Small intestine (tissue), 7 donors: Measurements from ENCODE around the gene CIRBP. TPM values are rescaled to one million over a fixed set of nuclear protein-coding genes. Genes with fewer than 3 reads are reported as not detected.

Source experiments
- DNase-seq, 2 donors: peaks; one replicate each; pipeline versions ENCODE4 v3.0.0 to v3.0.0-alpha.2; 2013
- FAIRE-seq: peaks from 2 replicates; lab custom pipeline; 2012; peaks lifted over from hg19 to GRCh38; lab: Jason Lieb, UNC
- H3K27ac ChIP-seq, 3 donors: one replicate each; pipeline ENCODE4 v1.5.1; 2013; ENCODE audit warnings: low read length in 2 of 3, mild to moderate bottlenecking in 2 of 3, control low read depth in 1 of 3, inconsistent platforms in 1 of 3, low read depth in 1 of 3, moderate library complexity in 1 of 3
- H3K27me3 ChIP-seq, 3 donors: one replicate each; pipeline ENCODE4 v1.6.1; 2013; ENCODE audit warnings: low read length in 3 of 3, inconsistent platforms in 1 of 3; ENCODE audit not compliant: control insufficient read depth in 3 of 3, insufficient read depth in 3 of 3
- H3K36me3 ChIP-seq, 3 donors: one replicate each; pipeline ENCODE4 v1.6.1; 2013; ENCODE audit warnings: low read length in 3 of 3, inconsistent platforms in 1 of 3, low read depth in 1 of 3, mild to moderate bottlenecking in 1 of 3, moderate library complexity in 1 of 3; ENCODE audit not compliant: control insufficient read depth in 3 of 3, insufficient read depth in 2 of 3
- H3K4me1 ChIP-seq, 3 donors: one replicate each; pipeline ENCODE4 v1.6.1; 2013; ENCODE audit warnings: low read length in 2 of 3, inconsistent platforms in 1 of 3, low read depth in 1 of 3, mild to moderate bottlenecking in 1 of 3, moderate library complexity in 1 of 3; ENCODE audit not compliant: control insufficient read depth in 3 of 3, insufficient read depth in 2 of 3
- H3K4me3 ChIP-seq, 3 donors: one replicate each; pipeline ENCODE4 v1.5.1; 2013; ENCODE audit warnings: low read length in 3 of 3, control low read depth in 1 of 3, inconsistent platforms in 1 of 3, low read depth in 1 of 3, mild to moderate bottlenecking in 1 of 3, moderate library complexity in 1 of 3
- H3K9me3 ChIP-seq, 2 donors: one replicate each; pipeline ENCODE4 v1.6.1; 2013; ENCODE audit warnings: low read depth in 1 of 2, low read length in 1 of 2; ENCODE audit not compliant: control insufficient read depth in 2 of 2, insufficient read depth in 1 of 2
- WGBS, 3 donors: extraction: QIAGEN DNeasy Blood & Tissue Kit; methylation state at CpG; one replicate each; pipeline ENCODE4 v1.1.7; 2013; 5-methylcytosine and 5-hydroxymethylcytosine counted together
- polyA plus RNA-seq, 4 donors: library from polyadenylated mRNA; stranded (reverse) in 3 of 4; unstranded in 1 of 4; fragments of 200-250 nt in 3 of 4; fragments of 120-200 nt in 1 of 4; gene quantifications; one replicate each; pipeline versions ENCODE4 v1.2.1 to v1.2.3, GENCODE V29; 2013
- donor health status: healthy with polysubstance abuse.
- donor health status: control.
- donor health status: control.
- donor health status: Bipolar disorder and iron deficiency.
- donor health status: healthy.

CIRBP gene
- polyA plus RNA-seq, 4 donors, result 250 to 543 (median 373) TPM

DNA sequence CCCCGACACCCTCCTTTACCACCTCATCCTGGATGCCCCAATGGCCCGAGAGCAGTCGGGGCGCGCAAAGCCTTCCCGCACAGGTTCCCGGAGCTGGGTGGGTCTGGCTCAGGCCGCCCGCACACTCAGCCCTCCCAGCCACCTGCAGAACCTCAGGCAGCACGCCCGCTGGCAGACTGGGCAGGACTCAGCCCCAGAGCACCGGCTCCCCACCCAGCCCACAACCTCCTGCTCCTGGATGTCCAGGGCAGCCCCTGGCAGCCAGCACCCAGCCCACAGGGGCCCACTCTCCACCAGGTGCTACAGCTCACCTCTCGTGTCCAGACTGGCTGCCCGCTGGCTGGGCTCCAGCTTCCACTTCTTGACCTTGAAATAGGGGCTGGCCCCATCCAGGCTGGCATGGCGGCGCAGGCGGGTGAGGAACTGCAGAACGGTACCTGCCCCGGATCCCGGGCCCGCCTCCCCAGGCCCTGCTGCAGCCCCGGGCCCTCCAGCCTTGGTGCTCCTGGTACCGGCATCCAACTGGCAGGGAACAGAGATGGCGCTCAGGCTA lies 35.9 kb upstream of the CIRBP start:
- FAIRE-seq, result no peak
- Histone ChIP-seq H3K27me3 (peaks cover 5 to 20% (median 6%) of the 10 kb centered on the region in 3 donors), H3K9me3 (no peaks in the 10 kb centered on the region), H3K4me3 (no peak overlapping the region), H3K4me1 (peaks cover 0 to 32% (median 2%) of the 10 kb centered on the region in 3 donors), H3K36me3 (peaks cover 0 to 20% (median 0%) of the 10 kb centered on the region in 3 donors), H3K27ac (no peak overlapping the region)
- no peak for DNase-seq
- 33 to 75% (median 35%) methylated on average over 20 to 24 of the region's 24 CpGs for WGBS, 3 donors

DNA sequence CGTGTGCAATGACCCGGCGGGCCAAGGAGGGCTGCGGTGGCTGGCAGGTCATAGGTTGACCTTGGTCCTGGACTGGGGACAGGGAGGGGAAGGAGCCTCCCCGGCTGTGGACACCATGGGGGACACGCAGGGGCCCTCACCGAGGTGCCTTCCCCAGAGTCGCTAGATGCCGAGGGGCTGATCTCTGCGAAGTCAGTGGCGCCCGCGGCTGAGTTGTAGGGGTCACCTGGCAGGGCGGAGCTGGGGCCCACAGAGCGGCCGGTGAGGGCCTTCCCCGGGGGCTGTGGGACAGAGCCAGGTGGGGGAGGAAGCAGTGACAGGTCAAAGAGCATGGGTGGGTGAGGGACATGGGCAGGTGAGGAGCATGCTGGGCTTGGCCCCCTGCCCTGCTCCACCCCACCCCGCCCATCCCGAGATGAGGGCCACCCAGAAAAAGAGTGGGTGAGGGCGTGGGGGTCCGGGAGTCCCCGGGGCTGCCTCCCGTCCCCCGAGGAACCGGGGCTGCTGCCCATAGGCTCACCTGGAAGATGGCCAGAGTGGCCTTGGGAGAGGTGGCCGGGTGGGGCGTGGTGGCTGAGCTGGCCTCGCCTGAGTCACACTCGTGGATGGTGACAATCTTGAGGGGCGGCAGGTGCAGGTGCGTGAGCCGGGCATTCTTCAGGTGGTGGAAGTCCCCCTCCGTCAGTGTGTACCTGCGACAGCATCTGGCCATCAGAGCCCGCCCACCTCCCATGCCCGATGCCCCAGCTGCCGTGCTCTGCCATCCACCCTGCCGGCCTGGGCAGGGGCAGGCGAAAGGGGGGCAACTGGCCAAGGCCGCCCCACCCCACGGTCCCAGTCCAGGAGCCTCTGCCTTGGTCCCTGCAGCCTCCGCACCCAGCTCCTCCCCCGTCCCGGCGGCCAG lies 34.8 kb upstream of the CIRBP start:
- peaks cover 0 to 19% (median 0%) of the 10 kb centered on the region in 3 donors for H3K36me3 ChIP-seq
- H3K27me3 ChIP-seq, result peaks cover 5 to 23% (median 6%) of the 10 kb centered on the region in 3 donors
- no peak for DNase-seq
- H3K27ac ChIP-seq, result no peak overlapping the region
- FAIRE-seq, result no peak
- peaks cover 0 to 33% (median 3%) of the 10 kb centered on the region in 3 donors for H3K4me1 ChIP-seq
- no peaks in the 10 kb centered on the region for H3K9me3 ChIP-seq
- no peak overlapping the region for H3K4me3 ChIP-seq
- WGBS, 3 donors, result 27 to 81% (median 44%) methylated on average over 36 to 45 of the region's 45 CpGs

DNA sequence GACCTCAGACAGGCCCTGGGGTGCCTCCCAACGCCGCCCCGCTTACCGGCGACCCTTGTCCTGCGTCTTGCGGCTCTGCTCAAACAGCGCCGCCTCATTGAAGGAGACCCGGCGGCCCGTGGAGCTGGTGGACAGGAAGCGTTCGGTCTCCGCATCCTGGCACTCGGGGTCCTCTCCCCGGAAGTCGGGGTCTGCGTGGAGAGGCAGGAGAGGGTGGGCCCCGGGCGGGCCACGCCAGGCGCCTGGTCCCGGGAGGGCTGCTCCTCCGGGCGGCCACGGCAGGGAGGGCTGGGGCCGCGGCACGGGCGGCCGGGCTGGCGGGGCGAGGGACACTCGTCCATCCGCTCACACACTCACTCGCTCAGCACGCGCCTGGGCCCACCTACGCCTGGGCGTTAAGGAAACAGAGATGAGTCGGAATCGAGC lies 34.2 kb upstream of the CIRBP start:
- H3K4me1 ChIP-seq, result peaks cover 0 to 37% (median 3%) of the 10 kb centered on the region in 3 donors
- FAIRE-seq, result no peak

DNA sequence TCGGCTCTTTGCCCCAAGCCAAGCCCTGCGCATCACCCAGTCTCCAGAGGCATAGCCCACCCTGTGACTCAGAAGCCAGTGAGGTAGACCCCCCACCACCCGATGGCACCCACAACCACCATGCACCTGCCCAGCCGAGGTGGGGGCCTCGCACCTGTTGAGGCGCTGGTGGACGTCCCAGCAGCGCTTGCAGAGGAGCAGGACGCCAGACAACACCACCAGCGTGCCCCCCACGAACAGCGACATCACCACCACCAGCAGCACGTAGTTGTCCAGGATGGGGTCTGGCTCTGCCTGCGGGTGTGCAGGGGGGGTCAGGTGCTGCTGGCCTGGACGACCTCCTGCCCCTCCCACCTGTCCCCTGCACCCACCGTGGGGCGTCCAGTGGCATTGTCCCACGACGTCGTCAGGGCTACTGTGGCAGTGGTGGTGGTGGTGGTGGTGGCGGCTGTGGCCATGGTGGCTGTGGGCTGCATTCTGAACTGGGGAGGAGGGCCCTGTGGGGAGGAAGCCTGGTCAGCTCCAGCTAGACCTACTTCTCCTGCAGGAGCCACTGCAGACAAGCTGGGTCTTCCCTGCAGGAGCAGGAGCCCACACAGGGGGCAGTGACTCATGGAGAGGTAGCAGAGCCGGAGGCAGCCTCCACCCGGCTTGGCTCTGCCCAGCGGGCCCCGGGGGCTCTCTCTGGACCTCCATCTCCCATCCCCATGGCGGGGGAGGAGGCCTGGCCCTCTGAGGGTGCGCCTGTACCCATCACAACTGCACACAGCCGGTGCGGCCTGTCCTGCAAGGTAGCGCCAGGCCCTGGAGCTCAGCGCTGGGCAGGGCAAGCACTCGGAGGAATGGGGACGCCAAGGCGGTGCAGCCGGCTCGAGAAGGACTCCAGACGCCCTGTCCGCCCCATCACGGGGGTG lies 33.2 kb upstream of the CIRBP start:
- DNase-seq (no peak), FAIRE-seq (no peak)
- peaks cover 1 to 37% (median 3%) of the 10 kb centered on the region in 3 donors for H3K4me1 ChIP-seq

More for the DNA sequence above, 34.2 kb upstream of the CIRBP start:
- H3K9me3 ChIP-seq, result no peaks in the 10 kb centered on the region
- peaks cover 0 to 19% (median 0%) of the 10 kb centered on the region in 3 donors for H3K36me3 ChIP-seq
- H3K27me3 ChIP-seq, result peaks cover 5 to 23% (median 6%) of the 10 kb centered on the region in 3 donors
- no peak for DNase-seq
- WGBS, 3 donors, result 52 to 87% (median 60%) methylated on average over 43 of the region's 43 CpGs
- H3K27ac ChIP-seq, result no peak overlapping the region
- no peak overlapping the region for H3K4me3 ChIP-seq

DNA sequence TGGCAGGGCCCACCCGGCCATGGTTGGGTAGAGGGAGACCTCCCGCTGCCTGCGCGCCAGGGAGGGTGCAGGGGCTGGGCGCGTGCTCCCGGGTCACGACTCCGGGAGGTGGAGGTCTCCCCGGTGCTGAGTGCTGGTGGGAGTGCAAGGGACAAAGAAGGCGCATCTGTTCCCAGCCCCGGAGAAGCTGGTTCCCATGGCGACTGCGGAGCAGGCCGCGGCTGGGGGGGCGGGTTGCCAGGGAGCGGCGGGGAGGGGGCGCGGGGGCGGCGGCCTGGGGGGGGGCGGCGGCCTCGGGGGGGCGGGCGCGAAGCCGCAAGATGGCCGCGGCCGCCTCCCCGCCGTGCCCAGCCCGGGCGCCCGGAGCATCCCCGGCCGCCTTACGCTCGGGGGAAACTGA lies 32.6 kb upstream of the CIRBP start:
- FAIRE-seq (no peak), DNase-seq (no peak)
- peaks cover 3 to 38% (median 3%) of the 10 kb centered on the region in 3 donors for H3K4me1 ChIP-seq
- H3K36me3 ChIP-seq, result peaks cover 0 to 19% (median 0%) of the 10 kb centered on the region in 3 donors
- 9 to 22% (median 9%) methylated on average over 18 to 42 of the region's 42 CpGs for WGBS, 3 donors
- no peaks in the 10 kb centered on the region for H3K9me3 ChIP-seq
- peak overlapping the region in 1 of 3 donors; percentile 60 for H3K4me3 ChIP-seq
- H3K27ac ChIP-seq, result no peak overlapping the region
- H3K27me3 ChIP-seq, result peaks cover 5 to 23% (median 6%) of the 10 kb centered on the region in 3 donors

More for the DNA sequence above, 33.2 kb upstream of the CIRBP start:
- H3K9me3 ChIP-seq, result no peaks in the 10 kb centered on the region
- H3K27me3 ChIP-seq, result peaks cover 5 to 23% (median 6%) of the 10 kb centered on the region in 3 donors
- H3K4me3 ChIP-seq, result no peak overlapping the region
- peaks cover 0 to 19% (median 0%) of the 10 kb centered on the region in 3 donors for H3K36me3 ChIP-seq
- H3K27ac ChIP-seq, result no peak overlapping the region
- 53 to 77% (median 57%) methylated on average over 31 to 39 of the region's 39 CpGs for WGBS, 3 donors

DNA sequence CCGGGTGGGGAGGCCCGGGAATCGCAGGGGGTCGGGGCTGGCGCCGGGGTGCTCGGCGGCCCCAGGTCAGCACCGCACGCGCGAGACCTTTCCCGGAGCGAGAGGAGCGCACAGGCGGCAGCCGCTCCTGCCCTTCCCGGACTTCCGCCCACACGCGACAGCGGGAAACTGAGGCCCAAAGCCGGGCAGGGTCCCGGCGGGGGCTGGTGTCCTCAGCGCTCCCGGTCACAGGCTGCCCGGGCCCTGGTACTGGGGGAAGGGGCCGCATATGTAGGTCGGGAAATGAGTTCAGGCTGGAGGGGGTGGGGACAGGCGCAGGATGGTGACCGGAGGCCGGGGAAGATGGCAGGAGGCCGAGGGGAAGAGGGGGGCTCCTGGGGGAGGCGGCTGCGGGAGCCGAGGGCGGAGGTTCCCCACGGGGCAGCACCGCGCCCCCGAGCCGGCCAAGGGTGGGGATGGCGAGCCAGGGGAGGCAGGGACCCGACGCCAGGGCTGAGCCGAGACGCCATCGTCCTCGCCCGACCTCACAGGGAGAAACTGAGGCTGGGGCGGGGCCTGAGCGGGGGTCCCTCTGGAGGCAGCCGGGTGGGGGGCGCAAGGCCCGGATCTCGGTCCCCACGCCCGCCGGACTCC lies 32.0 kb upstream of the CIRBP start:
- Histone ChIP-seq H3K4me3 (peak overlapping the region in 2 of 3 donors; percentile 49 to 60), H3K36me3 (peaks cover 0 to 20% (median 0%) of the 10 kb centered on the region in 3 donors), H3K9me3 (no peaks in the 10 kb centered on the region), H3K4me1 (peaks cover 3 to 33% (median 3%) of the 10 kb centered on the region in 3 donors), H3K27me3 (peaks cover 5 to 23% (median 6%) of the 10 kb centered on the region in 3 donors), H3K27ac (no peak overlapping the region)
- FAIRE-seq, result no peak
- WGBS, 3 donors, result 0 to 1% (median 1%) methylated on average over 28 to 60 of the region's 60 CpGs
- peak in 1 of 2 donors; percentile 61 for DNase-seq

DNA sequence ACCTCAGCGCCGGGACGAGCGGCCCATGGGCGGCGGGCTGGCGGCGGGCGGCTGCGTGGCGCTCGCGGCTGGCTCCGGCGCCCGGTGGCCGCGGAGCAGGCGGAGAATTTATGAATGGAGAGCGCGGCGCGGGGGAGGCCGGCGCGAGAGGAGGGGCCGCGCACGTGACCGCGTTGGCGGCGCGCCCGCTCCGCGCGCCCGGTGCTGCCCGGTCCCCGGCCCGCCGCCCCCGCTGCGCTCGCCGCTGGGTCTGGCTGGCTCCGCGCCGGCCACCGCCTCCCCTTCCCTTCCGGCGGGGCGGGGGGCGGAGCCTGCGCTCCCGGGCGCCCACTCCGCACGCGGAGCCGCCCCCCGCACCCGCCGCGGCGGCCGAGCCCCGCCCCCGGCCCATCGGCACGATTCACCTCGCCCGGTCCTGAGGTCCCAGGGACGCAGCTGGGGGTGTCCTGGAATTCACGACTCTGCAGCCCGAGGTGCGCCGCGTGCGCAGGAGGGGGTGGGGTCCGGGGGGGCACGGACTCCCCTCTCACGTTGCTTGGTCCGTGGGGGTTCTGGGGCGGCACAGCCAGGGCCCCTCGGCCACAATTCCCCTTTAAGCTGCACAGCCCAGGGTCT lies 31.3 kb upstream of the CIRBP start, which contains the start of gene CBARP:
CBARP (minus strand) TSS at position 252 of the 615 bp plus-strand sequence. CDS start 1,905 bp downstream, outside the sequence.
- Histone ChIP-seq H3K4me3 (peak within 1 kb of the TSS; percentile 37 to 60 (median 49)), H3K27me3 (peaks cover 5 to 23% (median 6%) of the 10 kb centered on the region in 3 donors), H3K27ac (peak within 1 kb of the TSS in 1 of 3 donors; percentile 34), H3K4me1 (peaks cover 3 to 33% (median 3%) of the 10 kb centered on the region in 3 donors), H3K9me3 (no peaks in the 10 kb centered on the region), H3K36me3 (peaks cover 0 to 20% (median 0%) of the 10 kb centered on the region in 3 donors)
- FAIRE-seq (no peak), DNase-seq (peak in 1 of 2 donors; percentile 60)
- WGBS, 3 donors, result 1% methylated on average over 12 to 87 of the region's 87 CpGs
